ENCODE data around the gene AMMECR1.
"Not testable (repeated sequence)": the region's sequence is repeated elsewhere in the genome, so short reads cannot be mapped to it uniquely, and the experiment has no call there.

Gene AMMECR1

GRCh38 chrX:110173192-110174175, 144.4 kb downstream of the AMMECR1 start:
- in situ Hi-C loops (cut with MboI; ENCODE audit: low sequenced_read_pairs), result no loop called here

DNA sequence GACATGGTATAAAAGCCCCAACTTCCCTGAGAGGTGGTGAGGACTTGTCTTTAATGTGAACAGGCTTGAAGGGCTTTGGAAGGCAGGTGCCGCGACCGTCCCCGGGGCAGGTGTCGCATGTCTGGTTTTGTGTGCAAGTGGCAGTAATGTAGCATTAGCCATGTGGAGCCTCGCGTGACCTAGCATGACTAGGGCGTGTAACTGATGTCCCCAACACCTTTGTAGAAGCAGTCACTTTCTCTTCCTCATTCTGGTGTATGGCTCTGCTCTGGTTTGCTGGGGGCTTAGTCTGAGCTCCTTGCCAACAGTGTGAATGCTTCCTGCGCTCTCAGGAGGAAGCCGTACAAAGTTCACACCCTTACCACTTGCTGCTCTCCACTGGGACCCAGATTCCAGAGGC, 145.7 kb downstream of the AMMECR1 start:
- in situ Hi-C loops (cut with MboI; ENCODE audit: low sequenced_read_pairs), result no loop called here

GRCh38 chrX:110171442-110171841, 146.4 kb downstream of the AMMECR1 start:
- in situ Hi-C loops (cut with MboI; ENCODE audit: low sequenced_read_pairs), result no loop called here

- in situ Hi-C loops (cut with MboI; ENCODE audit: low sequenced_read_pairs), result no loop called here
These were observed 147.9 kb downstream of the AMMECR1 start for GRCh38 chrX:110170029-110170428.

DNA sequence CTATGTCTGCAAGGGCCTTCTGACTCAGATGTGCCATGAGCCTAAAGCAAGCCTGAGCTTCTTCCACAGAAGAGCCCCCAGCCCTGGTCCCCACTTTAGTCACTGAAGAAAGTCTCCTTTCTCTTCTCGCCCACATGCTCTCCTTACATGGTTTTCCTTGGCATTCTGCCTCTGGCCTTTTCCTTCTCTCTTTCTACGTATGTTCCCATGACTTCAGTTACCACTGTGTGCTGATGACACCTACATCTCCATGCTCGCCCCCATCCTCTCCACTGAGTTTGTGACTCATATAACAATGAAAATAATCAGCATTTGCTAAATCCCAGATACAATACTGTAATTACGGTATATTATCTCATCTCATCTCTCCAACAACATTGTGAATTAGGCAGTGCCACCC, 149.3 kb downstream of the AMMECR1 start:
- in situ Hi-C loops (cut with MboI; ENCODE audit: low sequenced_read_pairs), result loop anchor here (10.0 kb wide), 1 partner anchor 236 kb away; no protein-coding TSS in a partner anchor

DNA sequence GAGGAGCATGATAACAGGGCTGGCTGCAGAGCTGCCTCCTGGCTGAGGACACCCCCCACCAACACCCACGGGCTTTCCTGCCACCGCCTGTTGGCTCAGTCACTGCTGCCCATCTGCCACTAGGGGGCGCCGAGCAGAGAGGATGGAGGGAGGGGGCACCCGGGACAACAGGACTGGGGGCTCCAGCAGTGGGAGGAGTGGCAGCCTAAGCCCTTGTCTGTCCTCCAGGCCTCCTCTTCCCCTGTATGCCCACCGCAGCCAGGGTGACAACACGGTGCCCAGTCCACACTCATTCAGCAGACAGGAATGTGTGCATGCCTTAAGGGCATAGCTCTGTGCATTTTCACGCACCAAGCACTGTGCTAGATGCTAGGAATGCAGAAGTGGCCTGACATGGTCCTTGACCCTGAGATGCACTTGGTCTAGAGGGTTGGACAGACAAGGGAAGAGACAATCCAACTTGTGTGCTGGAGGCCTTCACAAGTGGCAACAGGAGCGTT, 149.9 kb downstream of the AMMECR1 start:
- in situ Hi-C loops (cut with MboI; ENCODE audit: low sequenced_read_pairs), result loop anchor here (10.0 kb wide), 1 partner anchor 237 kb away; no protein-coding TSS in a partner anchor

- in situ Hi-C loops (cut with MboI; ENCODE audit: low sequenced_read_pairs), result loop anchor here (10.0 kb wide), 1 partner anchor 241 kb away; no protein-coding TSS in a partner anchor
These were observed 154.4 kb downstream of the AMMECR1 start for GRCh38 chrX:110163488-110163887.

DNA sequence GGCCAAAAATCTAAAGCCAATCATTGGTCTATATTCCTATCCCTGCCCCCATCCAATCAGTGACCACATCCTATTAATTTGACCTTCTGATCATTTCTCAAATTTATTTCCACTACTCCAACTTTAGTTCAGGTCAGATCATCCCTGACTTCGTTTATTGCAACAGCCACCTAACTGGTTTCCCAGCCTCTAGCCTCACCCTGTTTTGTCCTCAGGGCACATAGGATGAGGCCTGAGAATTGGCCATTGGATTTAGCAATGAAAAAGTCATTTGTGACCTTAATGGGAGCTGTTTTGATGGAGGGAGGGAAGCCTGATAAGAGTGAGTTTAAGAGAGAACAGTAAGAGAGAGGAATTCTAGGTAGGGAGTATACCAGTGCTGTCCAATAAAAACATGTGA, 155.0 kb downstream of the AMMECR1 start:
- in situ Hi-C loops (cut with MboI; ENCODE audit: low sequenced_read_pairs), result loop anchor here (10.0 kb wide), 1 partner anchor 242 kb away; no protein-coding TSS in a partner anchor

DNA sequence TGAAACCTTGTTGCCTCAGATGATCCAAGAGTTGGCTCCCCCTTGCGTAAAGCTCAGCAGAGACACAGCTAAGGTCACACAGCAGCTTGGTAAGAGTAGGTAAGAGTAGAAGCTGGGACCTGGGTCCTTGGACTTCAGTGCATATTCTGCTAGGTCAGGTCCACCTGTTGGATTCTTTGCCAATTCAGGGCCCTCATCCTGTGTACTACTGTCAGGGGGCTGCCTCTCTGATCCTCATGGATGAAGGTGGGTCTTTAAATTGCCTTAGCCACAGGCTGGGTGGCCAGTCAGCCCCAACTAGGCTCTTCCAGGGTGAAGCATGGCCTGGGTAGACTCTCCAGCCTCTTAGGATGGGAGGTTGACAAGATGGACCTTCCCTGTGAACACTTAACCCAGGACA, 155.8 kb downstream of the AMMECR1 start:
- in situ Hi-C loops (cut with MboI; ENCODE audit: low sequenced_read_pairs), result loop anchor here (10.0 kb wide), 1 partner anchor 243 kb away; no protein-coding TSS in a partner anchor

DNA sequence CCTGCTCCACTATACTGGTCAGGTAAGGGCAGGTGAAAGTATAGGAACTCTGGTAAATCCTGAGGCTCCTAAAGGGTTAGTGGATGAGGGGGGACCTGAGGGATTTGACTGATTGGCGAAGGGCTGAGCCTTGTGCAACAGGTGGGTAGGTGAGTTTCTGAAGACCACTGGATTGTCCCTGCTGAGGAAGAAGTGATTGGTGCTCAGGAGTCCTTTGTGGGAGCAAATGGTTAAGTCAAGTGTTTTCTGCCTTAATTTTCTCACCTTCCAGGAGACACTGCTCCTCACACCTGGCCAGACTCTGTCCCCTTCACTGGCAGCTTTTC, 156.6 kb downstream of the AMMECR1 start:
- in situ Hi-C loops (cut with MboI; ENCODE audit: low sequenced_read_pairs), result loop anchor here (10.0 kb wide), 1 partner anchor 243 kb away; no protein-coding TSS in a partner anchor

DNA sequence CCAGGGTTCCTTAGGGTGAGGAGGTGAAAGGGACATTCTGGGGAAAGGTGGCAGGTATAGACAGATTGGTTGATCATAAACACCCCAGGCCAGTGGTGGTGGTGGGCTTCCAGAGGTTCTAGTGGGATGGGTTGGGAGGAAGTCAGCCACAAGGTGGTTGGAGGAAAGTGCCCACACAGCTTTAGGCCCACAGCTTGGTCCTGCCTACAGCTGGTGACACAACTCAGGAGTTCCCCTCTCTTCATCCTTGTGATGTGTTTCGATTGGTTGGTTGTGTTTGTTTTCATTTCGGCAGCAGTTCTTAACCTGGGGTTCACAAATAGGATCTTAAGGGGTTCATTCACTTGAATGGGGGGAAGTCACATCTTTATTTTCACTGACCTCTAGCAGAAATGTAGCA, 158.0 kb downstream of the AMMECR1 start:
- in situ Hi-C loops (cut with MboI; ENCODE audit: low sequenced_read_pairs), result loop anchor here (10.0 kb wide), 1 partner anchor 245 kb away; no protein-coding TSS in a partner anchor

DNA sequence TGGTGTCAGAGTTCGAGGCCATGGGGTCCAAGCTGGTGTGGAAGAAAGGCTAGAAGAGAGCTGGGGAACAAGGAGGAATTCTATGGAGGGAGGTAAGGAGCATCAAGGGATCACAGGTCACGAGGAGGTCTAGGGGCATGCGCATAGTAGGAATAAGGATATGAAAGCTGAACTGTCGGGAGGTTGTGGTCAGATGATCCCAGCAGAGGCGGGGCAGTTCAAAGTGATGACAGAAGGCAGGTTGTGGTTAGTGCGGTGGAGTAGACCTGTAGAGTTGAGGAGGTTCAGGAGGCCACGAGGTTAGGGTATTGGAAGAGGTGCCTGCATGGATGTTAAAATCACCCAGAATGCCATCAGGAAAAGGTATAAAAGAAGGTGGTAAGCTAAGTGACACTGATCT, 158.7 kb downstream of the AMMECR1 start:
- in situ Hi-C loops (cut with MboI; ENCODE audit: low sequenced_read_pairs), result no loop called here

DNA sequence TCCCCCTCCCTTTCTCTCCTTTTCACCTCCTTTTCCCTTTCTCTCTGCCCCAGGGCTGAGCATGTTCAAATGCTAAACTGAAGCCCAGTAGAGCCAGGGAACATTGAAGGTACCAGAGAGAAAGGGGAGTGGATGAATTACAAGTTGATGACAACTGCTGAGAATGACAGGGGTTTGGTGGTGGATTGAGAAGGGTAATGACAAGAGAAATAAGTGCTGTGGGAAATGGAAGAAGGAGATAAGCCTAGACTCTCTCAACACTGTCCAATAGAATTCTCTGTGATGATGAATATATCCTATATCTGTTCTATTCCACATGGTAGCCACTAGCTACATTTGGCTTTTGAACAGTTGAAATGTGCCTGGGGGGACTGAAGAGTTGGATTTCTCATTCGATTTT, 160.4 kb downstream of the AMMECR1 start:
- in situ Hi-C loops (cut with MboI; ENCODE audit: low sequenced_read_pairs), result no loop called here

GRCh38 chrX:110156167-110156754, 161.6 kb downstream of the AMMECR1 start:
- in situ Hi-C loops (cut with MboI; ENCODE audit: low sequenced_read_pairs), result no loop called here

DNA sequence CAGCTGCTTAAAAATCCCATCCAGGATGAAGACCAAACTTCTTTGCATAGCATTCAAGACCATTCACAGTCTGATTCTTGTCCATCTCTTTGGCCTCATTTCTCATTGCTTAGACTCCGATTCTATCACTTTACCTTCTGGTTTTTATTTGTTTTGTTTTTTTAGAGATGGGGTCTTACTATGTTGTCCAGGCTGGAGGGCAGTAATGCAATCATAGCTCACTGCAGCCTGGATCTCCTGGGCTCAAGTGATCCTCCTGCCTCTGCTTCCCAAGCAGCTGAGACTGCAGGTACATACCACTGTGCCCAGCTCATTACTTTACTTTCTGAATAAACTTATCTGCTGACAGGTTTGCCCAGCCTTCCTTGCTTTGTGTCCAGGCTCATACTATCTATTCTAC, 162.1 kb downstream of the AMMECR1 start:
- in situ Hi-C loops (cut with MboI; ENCODE audit: low sequenced_read_pairs), result no loop called here

DNA sequence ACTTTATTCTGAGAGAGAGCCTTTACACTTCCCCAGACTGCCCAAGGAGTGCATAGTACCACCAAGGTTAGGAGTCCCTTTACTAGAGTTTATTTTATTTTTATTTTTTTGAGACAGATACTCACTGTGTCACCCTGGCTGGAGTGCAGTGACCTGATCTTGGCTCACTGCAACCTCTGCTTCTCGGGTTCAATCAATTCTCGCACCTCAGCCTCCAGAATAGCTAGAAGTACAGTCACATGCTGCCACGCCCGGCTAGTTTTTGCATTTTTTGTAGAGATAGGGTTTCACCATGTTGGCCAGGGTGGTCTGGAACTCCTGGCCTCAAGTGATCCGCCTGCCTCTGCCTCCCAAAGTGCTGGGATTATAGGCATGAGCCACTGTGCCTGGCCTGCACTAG, 163.6 kb downstream of the AMMECR1 start:
- in situ Hi-C loops (cut with MboI; ENCODE audit: low sequenced_read_pairs), result not testable (repeated sequence)

GRCh38 chrX:110153896-110154295, 164.0 kb downstream of the AMMECR1 start:
- in situ Hi-C loops (cut with MboI; ENCODE audit: low sequenced_read_pairs), result no loop called here

- in situ Hi-C loops (cut with MboI; ENCODE audit: low sequenced_read_pairs), result no loop called here
These were observed 164.6 kb downstream of the AMMECR1 start for GRCh38 chrX:110153244-110153643.

- in situ Hi-C loops (cut with MboI; ENCODE audit: low sequenced_read_pairs), result no loop called here
These were observed 171.4 kb downstream of the AMMECR1 start for GRCh38 chrX:110146521-110146920.

DNA sequence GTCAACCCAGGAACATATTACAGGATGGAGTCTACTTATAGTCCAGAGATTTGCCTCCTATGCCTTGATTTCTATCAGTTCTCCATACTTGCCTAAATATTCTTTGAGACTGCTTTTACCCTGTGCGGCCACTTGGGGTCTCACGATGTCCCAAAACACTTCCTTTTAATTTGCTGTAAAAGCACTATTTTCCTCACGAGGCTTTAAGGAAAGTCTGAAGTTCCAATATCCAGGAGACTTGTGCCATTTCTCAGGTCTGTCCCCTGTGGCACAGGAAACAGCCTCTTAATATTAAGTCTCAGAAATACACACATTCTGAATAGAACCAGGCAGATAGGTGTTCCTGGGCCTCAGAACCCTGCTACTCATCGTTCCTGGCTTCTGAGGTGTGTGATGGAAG, 172.0 kb downstream of the AMMECR1 start:
- in situ Hi-C loops (cut with MboI; ENCODE audit: low sequenced_read_pairs), result no loop called here

DNA sequence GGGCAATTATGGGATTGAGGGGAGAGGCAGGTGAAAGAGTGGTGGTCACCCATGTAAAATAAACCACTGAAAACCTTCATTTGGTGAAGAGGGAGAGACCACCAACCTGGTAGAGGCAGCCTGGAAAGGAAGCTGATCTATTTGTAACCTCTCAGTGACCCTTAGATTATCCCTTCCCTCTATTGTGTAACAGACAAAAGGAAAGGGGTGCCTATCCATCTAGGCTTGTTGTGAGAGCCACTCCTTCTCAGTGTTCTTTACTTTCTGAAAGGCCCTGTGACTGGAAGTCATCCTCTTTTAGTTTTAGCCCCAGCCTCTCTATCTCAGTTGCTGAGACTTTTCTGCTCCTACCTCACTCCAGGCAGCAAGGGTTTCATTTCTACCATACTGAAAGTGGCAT, 172.6 kb downstream of the AMMECR1 start:
- in situ Hi-C loops (cut with MboI; ENCODE audit: low sequenced_read_pairs), result no loop called here
